OCI-M1 (cell line): ENCODE data around the gene PGP.

Experiments used
- DNase-seq: peaks from one replicate; lab custom pipeline; 2025; lab: John Stamatoyannopoulos, UW

The PGP gene

DNA sequence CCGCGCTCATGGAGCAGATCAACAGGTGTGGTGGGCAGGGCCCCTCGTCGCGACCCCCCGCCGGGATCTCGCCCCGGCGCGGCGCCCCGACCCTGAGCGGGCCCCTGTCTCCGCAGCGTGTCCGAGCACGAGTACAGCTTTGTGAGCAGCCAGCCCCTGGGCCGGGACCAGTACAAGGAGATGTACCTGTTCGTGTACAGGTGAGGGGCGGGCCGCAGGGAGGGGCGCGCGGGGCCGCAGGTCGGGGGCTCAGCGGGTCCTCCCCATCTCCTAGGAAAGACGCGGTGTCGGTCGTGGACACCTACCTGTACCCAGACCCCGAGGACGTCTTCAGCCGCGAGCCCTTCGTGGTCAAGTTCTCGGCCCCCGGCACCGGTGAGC, 22.5 kb upstream of the PGP start:
- DNase-seq = no peak

GRCh38 chr16:2236337-2237101, 21.9 kb upstream of the PGP start, which contains the start of gene DNASE1L2:
DNASE1L2 (plus strand) TSS chr16:2236444; CDS start chr16:2236817, 373 bp downstream.
- DNase-seq = no peak

DNA sequence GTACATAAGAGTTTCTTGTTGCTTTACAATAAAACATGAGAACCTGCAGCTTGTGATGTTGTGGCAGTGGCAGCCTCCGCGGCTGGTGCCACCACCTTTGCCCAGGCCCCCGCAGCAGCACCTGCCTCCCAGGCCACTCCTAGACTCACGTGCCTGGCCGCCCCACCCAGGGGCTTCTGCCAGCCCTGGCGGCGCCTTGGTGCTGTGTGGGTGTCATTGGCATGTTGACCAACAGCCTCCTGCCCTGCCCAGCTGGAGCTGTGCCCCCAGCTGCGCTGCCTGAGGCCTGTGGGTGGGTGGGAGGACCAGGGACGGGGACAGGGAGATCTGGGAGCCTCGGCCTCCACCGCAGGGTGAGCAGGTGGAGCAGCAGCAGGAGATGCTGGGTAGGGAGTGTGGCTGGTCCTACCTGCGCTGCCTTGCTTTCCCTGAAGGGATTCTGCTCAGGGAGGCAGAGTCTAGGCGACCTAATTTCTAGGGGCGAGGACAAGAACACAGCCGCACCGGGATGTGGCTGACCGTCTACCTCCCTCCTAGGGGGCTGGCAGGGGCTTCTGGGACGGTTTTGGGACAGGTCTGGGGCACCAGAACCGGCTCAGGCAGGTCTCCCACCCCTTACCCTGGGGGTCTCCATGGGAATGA, 21.2 kb upstream of the PGP start:
- no peak for DNase-seq

GRCh38 chr16:2235234-2235651, 20.6 kb upstream of the PGP start:
- DNase-seq = no peak

DNA sequence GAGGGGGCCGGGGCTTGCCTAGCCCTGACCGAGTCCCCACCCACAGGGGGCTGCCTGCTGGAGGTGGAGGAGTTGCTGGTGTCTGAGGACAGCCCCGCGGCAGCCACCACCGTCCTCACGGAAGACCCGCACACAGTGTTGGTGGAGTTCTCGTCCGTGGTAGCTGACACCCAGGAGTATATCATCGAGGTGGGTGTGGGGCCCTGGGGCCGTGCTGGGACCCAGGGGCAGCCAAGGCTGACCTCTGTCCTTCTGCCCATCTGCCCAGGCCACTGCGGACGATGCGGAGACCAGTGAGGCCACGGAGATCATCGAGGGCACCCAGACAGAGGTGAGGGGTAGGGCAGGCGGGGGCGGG, 20.2 kb upstream of the PGP start:
- no peak for DNase-seq

GRCh38 chr16:2233872-2234812, 19.5 kb upstream of the PGP start:
- no peak for DNase-seq

- DNase-seq = no peak
Measured at GRCh38 chr16:2233046-2233775, 18.6 kb upstream of the PGP start.

DNA sequence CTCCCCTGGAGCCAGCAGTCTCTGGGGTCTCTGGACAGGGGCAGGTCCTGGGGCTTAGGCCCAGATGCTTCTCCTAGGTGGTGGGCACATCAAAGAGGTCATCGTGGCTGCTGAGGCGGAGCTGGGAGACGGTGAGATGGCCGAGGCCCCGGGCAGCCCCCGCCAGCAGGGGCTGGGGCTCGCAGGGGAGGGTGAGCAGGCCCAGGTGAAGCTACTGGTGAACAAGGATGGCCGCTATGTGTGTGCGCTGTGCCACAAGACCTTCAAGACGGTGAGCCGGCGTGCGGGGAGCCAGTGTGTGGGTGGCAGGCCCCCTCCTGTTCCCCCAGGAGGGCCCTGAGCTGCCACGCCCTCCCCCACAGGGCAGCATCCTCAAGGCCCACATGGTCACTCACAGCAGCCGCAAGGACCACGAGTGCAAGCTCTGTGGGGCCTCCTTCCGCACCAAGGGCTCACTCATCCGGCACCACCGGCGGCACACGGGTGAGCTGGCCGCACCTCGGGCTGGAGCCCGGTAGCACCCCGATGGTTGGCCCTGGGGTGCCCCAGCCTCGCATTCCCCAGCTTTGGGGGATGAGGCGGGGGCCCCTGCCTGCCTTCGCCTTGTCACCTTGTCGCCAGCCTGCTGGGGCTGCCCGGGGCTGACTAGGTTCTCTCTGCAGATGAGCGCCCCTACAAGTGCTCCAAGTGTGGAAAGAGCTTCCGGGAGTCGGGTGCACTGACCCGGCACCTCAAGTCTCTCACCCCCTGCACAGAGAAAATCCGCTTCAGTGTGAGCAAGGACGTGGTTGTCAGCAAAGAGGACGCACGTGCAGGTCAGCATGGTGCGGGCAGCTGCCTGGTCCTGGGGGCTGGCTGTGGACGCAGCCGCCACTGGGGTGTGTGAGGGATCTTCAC, 17.7 kb upstream of the PGP start:
- DNase-seq = no peak

DNA sequence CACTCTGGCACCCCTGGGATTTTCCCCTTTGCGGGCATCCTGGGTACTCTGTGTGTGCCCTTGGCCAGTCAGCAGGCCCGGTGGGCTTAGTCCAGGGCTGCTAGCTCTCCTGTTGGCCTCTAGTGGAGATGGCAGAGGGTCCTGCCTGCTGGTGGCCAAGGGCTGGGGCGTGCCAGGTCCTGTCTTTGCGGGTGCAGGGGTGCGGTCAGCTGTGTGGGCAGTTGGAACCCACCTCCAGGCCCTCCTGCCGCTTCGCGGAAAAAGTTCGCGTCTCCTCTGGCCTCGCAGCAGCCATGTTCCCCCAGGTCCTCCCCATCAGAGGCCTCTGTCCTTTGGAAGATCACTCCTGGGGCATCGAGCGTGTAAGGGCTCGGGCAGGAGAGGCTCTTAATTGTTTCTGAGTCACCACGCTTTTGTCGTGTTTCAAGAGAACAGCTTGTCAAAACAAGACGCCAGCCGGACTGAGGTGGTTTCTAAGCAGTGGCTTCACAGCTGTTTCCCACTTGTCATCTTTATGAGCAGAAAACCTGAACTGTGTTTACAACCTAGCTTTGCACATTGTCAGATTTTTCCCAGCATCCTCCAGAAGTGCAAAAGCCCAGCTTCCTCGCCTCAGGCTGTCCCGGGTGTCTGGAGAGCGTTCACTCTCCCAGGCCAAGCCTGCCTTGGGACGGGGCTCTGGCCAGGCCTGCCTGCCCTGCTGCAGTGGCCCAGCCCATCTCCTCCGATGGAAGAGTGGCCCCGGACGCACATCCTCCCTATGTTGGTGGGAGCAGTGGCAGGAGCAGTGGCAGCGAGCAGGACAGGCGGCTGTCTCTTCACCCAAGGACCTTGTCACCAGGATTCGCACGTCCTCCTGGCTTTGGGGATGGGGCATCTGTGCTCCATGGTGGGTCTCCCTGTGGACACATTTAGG, 16.6 kb upstream of the PGP start:
- no peak for DNase-seq

DNA sequence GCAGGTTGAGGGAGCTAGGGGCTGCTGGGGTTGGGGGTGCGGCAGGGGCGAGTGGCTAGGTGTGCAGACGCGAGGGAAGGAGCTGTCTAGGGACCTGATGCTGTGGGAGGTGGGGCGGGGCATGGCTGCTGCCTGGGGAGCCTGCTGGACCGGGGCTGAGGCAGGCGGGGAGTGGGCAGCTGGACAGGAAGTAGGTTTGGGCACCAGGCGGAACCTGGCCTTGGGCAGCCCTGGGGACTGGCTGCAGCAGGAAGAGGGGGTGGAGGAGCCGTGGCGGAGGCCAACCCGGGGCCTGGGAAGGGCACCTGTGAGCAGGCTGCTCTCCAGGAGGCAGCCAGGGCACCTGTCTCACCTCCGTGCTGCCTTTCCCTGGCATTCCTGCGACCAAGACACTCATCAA, 15.7 kb upstream of the PGP start:
- no peak for DNase-seq

GRCh38 chr16:2229632-2230250, 15.1 kb upstream of the PGP start:
- DNase-seq = no peak

- DNase-seq = no peak
Measured at GRCh38 chr16:2229091-2229490, 14.5 kb upstream of the PGP start.

DNA sequence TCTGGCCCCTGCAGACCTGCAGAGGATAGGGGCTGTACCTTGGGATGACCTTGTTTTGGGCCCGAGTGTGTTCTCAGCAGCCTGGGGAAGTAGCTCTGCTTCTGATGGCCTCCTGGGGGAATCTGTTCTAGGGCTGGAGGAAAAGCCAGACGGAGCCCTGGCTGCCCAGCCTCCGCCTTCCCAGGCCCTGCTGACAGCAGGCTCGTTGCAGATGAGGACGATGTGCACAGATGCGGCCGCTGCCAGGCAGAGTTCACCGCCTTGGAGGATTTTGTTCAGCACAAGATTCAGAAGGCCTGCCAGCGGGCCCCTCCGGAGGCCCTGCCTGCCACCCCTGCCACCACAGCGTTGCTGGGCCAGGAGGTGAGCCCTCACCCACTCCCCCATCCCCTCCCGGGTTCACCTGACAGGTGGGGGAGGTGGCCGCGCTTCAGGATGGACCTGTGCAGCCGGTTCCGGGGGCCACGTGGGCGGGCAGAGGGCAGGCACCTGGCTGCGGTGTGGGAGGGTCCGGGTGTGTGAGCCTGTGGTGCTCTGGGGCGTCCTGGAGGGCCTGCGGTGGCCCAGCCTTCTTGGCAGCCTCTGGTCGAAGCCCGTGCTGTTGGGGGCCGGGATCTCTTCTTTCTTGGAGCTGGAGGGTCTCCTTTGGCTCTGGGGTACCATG, 13.7 kb upstream of the PGP start:
- no peak for DNase-seq

DNA sequence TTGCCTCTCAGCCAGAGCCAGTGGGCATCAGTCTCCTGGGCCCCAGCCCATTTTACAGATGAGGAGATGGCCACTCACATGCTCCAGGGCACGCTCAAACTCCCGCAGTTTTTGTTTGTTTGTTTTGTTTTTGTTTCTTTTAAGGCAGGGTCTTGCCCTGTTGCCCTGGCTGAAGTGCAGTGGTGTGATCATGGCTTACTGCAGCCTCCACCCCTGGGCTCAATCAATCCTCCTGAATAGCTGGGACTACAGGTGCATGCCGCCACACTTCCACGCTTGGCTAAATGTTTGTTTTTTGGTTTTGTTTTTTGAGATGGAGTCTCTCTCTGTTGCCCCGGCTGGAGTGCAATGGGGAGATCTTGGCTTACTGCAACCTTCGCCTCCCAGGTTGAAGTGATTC, 12.3 kb upstream of the PGP start:
- no peak for DNase-seq

DNA sequence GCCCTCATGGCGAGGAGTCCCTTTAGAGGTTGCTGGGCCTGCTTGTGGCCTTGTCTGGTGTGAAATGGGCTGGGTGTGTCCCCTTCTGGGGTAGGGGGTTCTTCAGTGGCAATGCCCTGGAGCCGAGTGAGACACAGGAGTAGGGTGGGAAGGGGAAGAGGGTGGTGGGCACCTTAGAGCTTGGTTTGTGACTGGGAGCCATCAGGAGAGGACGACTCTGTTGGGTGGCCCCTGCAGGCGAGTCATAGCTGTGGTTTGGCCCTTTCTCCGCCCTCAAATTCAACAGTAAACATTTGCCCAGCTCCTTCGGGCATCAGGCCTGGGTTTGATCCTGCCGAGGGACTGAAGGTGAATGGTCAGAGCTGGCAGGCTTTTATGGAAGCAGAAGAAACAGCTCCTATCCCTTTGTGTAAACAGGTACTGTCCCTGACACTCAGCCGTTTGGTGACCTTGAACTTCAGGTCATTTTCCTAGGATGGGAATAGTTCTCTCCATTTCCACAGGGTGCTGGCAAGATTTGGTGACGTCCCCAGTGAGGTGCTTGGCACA, 11.7 kb upstream of the PGP start:
- DNase-seq = no peak

DNA sequence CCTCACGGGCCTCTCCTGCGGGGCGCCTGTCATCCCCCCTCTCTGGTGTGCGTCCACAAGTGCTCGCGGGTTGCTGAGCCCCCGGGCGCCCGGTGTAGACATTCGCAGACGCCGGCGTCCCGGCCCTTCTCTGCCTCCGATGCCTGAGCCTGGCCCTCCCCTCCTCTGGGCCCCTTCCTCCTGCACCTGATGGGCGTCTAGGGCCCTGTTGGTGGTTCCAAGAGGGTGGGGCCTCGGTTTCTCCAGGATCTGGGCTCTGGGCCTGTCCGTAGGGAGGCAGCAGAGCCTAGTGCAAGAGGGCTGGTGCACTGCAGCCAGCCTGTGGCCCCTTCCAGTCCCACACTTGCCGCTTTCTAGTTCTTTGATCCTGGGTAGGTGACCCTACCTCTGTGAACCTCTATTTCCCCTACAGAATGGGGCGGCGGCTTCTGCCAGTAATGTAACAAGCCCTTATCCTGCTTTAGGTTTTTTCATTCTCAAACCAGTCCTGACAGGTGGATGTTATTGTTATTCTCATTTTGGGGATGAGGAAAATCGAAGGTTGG, 9.4 kb upstream of the PGP start:
- DNase-seq = peak; percentile 60

- DNase-seq = peak; percentile 99
Measured at GRCh38 chr16:2223221-2223941, 8.7 kb upstream of the PGP start, which contains the start of gene E4F1. E4F1 (plus strand) TSS chr16:2223591; CDS start chr16:2223614, 23 bp downstream.
